Psoas muscle (tissue), 8 donors: ENCODE results near the gene CSRNP3. TPM values are rescaled to one million over a fixed set of nuclear protein-coding genes. Genes with fewer than 3 reads are reported as not detected.

Source experiments
- ATAC-seq, 4 donors: fragments of 200-7000 bp; cut with Tn5 transposase; one replicate each; pipeline ENCODE4 v1.9.1; 2020; ENCODE audit warnings: moderate library complexity in 3 of 4, mild to moderate bottlenecking in 2 of 4
- DNase-seq, 2 donors: peaks; one replicate each; pipeline ENCODE4 v3.0.0-alpha.2; 2020
- H3K27ac ChIP-seq: fragments of 200-600 bp; one replicate; pipeline ENCODE4 v1.8.0; 2022
- H3K27me3 ChIP-seq, 3 donors: fragments of 200-600 bp in 1 of 3; one replicate each; pipeline versions ENCODE4 v1.6.1 to v1.8.0; 2013 to 2022; ENCODE audit warnings: low read length in 2 of 3, mild to moderate bottlenecking in 2 of 3, moderate library complexity in 1 of 3; ENCODE audit not compliant: insufficient read depth in 3 of 3
- H3K36me3 ChIP-seq, 2 donors: fragments of 200-600 bp in 1 of 2; one replicate each; pipeline versions ENCODE4 v1.6.1 to v1.8.0; 2013 to 2022; ENCODE audit warnings: low read depth in 1 of 2, mild to moderate bottlenecking in 1 of 2, moderate library complexity in 1 of 2; ENCODE audit not compliant: insufficient read depth in 1 of 2
- H3K4me1 ChIP-seq: fragments of 200-600 bp; one replicate; pipeline ENCODE4 v1.8.0; 2022
- H3K4me3 ChIP-seq: fragments of 200-600 bp; one replicate; pipeline ENCODE4 v1.8.0; 2022; ENCODE audit warnings: mild to moderate bottlenecking
- H3K9me3 ChIP-seq: fragments of 200-600 bp; one replicate; pipeline ENCODE4 v1.8.0; 2022
- WGBS, 3 donors: extraction: QIAGEN DNeasy Blood & Tissue Kit; methylation state at CpG; one replicate each; pipeline versions ENCODE4 v1.1.6 to v1.1.7; 2013; 5-methylcytosine and 5-hydroxymethylcytosine counted together
- intact Hi-C, 2 donors: fragments of 100-400 bp; cut with DNase I; formaldehyde crosslinking; loops; one replicate each; pipeline versions ENCODE4 v1.11.0 to v1.14.2; 2022
- polyA plus RNA-seq, 3 donors: library from polyadenylated mRNA; stranded (reverse); fragments of 200-250 nt; gene quantifications; one replicate each; pipeline ENCODE4 v1.2.3, GENCODE V29; 2013
- total RNA-seq, 4 donors: library from RNA; stranded (reverse); fragmentation: NEBNext Ultra II Directional in 2 of 4; extraction: Animal tissue kit (Norgen Biotek cat#: 25700) in 2 of 4; gene quantifications; one replicate each; pipeline versions ENCODE4 v1.2.1 to v1.2.4, GENCODE V29; 2021 to 2023
- TF ChIP-seq, protein P1 (sequence below): fragments of 200-600 bp; IDR thresholded peaks from one replicate; pipeline ENCODE4 v1.8.0; 2022; ENCODE audit warnings: antibody characterized with exemption
- donor health status: healthy with polysubstance abuse.
- donor health status: DM: no; HTN: no; CAD: no; lungs with moderate emphysema.
- donor health status: Bipolar disorder and iron deficiency.
- donor health status: healthy.
- donor health status: DM: yes; HTN: yes; CAD: no.
- donor health status: DM: no; HTN: no; CAD: no.
- donor health status: DM: no; HTN: no; CAD: no.
- donor health status: DM: yes; HTN: yes; CAD: no.

The CSRNP3 gene
- total and polyA plus RNA-seq, 7 donors = 0.04 to 1.6 (median 0.13) TPM; not detected in 1

DNA sequence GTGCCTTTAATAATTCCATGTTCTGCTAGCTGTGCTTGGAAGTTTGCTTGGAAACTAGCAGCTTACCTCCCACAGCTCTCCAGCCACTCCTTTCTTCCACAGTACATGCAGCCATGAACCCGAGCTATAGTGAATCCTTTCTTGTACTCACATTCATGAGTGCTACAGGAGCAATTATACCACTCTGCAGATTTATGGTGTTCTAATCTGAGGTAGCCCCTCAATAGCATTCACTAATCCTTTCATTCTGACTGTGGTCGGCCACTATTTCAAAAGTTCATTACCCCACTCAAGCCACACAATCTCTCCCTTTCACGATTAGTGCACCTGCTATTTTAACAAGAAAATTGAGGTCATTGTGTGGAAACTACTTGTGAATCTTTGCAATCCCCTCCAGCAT lies 53.2 kb downstream of the CSRNP3 start:
- TF ChIP-seq, protein P1, sequence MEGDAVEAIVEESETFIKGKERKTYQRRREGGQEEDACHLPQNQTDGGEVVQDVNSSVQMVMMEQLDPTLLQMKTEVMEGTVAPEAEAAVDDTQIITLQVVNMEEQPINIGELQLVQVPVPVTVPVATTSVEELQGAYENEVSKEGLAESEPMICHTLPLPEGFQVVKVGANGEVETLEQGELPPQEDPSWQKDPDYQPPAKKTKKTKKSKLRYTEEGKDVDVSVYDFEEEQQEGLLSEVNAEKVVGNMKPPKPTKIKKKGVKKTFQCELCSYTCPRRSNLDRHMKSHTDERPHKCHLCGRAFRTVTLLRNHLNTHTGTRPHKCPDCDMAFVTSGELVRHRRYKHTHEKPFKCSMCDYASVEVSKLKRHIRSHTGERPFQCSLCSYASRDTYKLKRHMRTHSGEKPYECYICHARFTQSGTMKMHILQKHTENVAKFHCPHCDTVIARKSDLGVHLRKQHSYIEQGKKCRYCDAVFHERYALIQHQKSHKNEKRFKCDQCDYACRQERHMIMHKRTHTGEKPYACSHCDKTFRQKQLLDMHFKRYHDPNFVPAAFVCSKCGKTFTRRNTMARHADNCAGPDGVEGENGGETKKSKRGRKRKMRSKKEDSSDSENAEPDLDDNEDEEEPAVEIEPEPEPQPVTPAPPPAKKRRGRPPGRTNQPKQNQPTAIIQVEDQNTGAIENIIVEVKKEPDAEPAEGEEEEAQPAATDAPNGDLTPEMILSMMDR = no peak
- DNase-seq (no peak), ATAC-seq (no peak)
- intact Hi-C loops = no loop called here
- 76 to 89% (median 82%) methylated on average over 3 of the region's 3 CpGs for WGBS, 3 donors
- Histone ChIP-seq H3K9me3 (no peaks in the 10 kb centered on the region), H3K4me3 (no peak overlapping the region), H3K27me3 (no peaks in the 10 kb centered on the region), H3K27ac (no peak overlapping the region), H3K36me3 (no peaks in the 10 kb centered on the region), H3K4me1 (no peaks in the 10 kb centered on the region)

DNA sequence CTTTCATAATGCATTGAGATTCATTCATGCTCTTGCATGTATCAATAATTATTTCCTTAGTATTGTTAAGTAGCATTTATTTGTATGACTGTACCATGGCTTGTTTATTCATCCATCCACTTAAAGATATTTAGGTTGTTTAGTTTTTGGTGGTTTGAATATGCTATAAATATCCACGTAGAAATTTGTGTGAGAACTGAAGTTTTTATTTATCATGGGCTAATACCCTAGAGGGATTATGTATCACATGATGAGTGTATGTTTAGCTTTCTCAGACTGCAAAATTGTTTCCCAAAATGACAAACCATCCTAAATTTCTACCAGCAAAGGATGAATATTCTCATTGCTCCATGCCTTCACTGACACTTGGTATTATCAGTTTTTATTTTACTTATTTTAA lies 55.2 kb downstream of the CSRNP3 start:
- Histone ChIP-seq H3K27ac (no peak overlapping the region), H3K4me1 (no peaks in the 10 kb centered on the region), H3K4me3 (no peak overlapping the region), H3K9me3 (no peaks in the 10 kb centered on the region), H3K27me3 (no peaks in the 10 kb centered on the region), H3K36me3 (no peaks in the 10 kb centered on the region)
- 70 to 74% (median 70%) methylated on average over 1 of the region's 1 CpG for WGBS, 3 donors
- intact Hi-C loops = no loop called here
- DNase-seq = no peak
- no peak for ATAC-seq
- TF ChIP-seq, protein P1 = no peak

DNA sequence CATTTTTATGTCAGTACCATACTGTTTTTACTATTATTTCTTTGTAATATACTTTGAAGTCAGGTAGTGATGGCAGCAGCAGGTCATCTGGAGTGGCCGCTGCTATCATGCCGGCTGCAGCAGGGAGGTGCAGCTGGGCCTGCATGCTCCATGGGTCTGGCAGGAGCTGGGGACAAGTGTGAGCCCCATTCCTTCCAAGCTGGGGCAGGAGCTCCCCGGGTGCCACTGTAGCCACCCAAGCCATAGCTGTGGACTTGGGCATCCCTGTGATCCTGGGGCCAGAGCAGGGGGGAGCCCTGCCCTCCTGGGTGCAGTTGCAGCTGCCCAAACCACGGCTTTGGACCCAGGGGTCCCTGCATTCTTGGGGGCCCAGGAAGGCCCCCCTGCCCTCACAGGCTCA lies 59.2 kb downstream of the CSRNP3 start:
- Histone ChIP-seq H3K4me3 (no peak overlapping the region), H3K4me1 (no peaks in the 10 kb centered on the region), H3K9me3 (no peaks in the 10 kb centered on the region), H3K27ac (no peak overlapping the region), H3K27me3 (no peaks in the 10 kb centered on the region), H3K36me3 (no peaks in the 10 kb centered on the region)
- TF ChIP-seq, protein P1 = no peak
- ATAC-seq (no peak), DNase-seq (no peak)
- WGBS, 3 donors = 94 to 100% (median 96%) methylated on average over 4 of the region's 4 CpGs
- intact Hi-C loops = no loop called here

GRCh38 chr2:165529130-165529529 lies 59.6 kb downstream of the CSRNP3 start:
- H3K36me3 ChIP-seq = no peaks in the 10 kb centered on the region
- no peak overlapping the region for H3K4me3 ChIP-seq
- no peaks in the 10 kb centered on the region for H3K9me3 ChIP-seq
- DNase-seq = no peak
- TF ChIP-seq, protein P1 = no peak
- H3K4me1 ChIP-seq = no peaks in the 10 kb centered on the region
- 79 to 95% (median 87%) methylated on average over 3 of the region's 3 CpGs for WGBS, 3 donors
- intact Hi-C loops = no loop called here
- no peaks in the 10 kb centered on the region for H3K27me3 ChIP-seq
- no peak overlapping the region for H3K27ac ChIP-seq
- ATAC-seq = no peak

DNA sequence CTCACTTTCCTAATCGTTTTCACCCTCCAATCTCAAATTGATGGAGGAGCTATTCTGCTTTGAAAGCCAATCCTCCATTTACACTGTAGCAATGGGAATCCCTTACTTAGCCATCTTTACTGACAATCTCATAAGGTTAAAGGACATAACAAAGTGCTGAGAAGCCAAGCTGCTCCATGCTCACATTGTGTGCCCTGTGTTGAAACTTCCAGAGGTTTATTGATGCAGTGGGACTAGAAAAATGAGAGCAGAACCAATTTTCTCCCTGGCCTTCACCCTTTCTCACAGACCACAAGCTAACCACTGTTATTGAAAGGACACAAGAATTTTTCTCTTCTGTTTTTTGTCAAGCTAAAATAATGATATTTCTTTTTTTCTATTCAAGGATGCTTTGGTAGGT lies 63.8 kb downstream of the CSRNP3 start:
- Histone ChIP-seq H3K4me1 (no peaks in the 10 kb centered on the region), H3K27ac (no peak overlapping the region), H3K36me3 (no peaks in the 10 kb centered on the region), H3K9me3 (no peaks in the 10 kb centered on the region), H3K27me3 (no peaks in the 10 kb centered on the region), H3K4me3 (no peak overlapping the region)
- TF ChIP-seq, protein P1 = no peak
- ATAC-seq (no peak), DNase-seq (no peak)
- intact Hi-C loops = no loop called here
- WGBS, 3 donors = 74 to 84% (median 77%) methylated on average over 1 of the region's 1 CpG
